ENCODE data around the gene TEKT1. TPM values are rescaled to one million over a fixed set of nuclear protein-coding genes. Genes with fewer than 3 reads are reported as not detected.

The TEKT1 gene
- total RNA-seq, 2 donors from 2014 or later = not detected

- Mint-ChIP-seq H3K4me1 (no peaks in the 10 kb centered on the region), H3K9me3 (no peaks in the 10 kb centered on the region), H3K27me3 (ENCODE audit: insufficient read depth) (peaks cover 81% of the 10 kb centered on the region), H3K36me3 (ENCODE audit: low read depth) (no peaks in the 10 kb centered on the region), H3K27ac (no peak overlapping the region), H3K4me3 (no peak overlapping the region)
- Histone ChIP-seq H3K4me3 (ENCODE audit: low read length) (no peak overlapping the region), H3K27ac (ENCODE audit: low read depth, low read length) (no peak overlapping the region), H3K36me3 (ENCODE audit: control insufficient read depth, insufficient read depth, low read length) (no peaks in the 10 kb centered on the region), H3K27me3 (ENCODE audit: control insufficient read depth, insufficient read depth, low read length, poor library complexity, severe bottlenecking) (peaks cover 66% of the 10 kb centered on the region), H3K9me3 (ENCODE audit: control insufficient read depth, low read length) (no peaks in the 10 kb centered on the region), H3K4me1 (ENCODE audit: control insufficient read depth, insufficient read depth, low read length) (no peaks in the 10 kb centered on the region), H3K9ac (ENCODE audit: extremely low read depth, low read length, poor library complexity, severe bottlenecking) (no peak overlapping the region)
- no peak for DNase-seq
- WGBS, 2 experiments (ENCODE audit: insufficient coverage in 1 of 2, insufficient read length in 1 of 2) = 72 to 73% methylated on average over 6 to 10 of the region's 10 CpGs
- TF ChIP-seq CTCF (conservative IDR thresholded peaks at IDR 0.05) = no peak
These were observed 44.3 kb downstream of the TEKT1 start for GRCh38 chr17:6787081-6787693.

- WGBS, 2 experiments (ENCODE audit: insufficient coverage in 1 of 2, insufficient read length in 1 of 2) = 86 to 89% methylated on average over 8 of the region's 8 CpGs
- Mint-ChIP-seq H3K27me3 (ENCODE audit: insufficient read depth) (peaks cover 81% of the 10 kb centered on the region), H3K27ac (no peak overlapping the region), H3K9me3 (no peaks in the 10 kb centered on the region), H3K36me3 (ENCODE audit: low read depth) (no peaks in the 10 kb centered on the region), H3K4me1 (no peaks in the 10 kb centered on the region), H3K4me3 (no peak overlapping the region)
- Histone ChIP-seq H3K4me3 (ENCODE audit: low read length) (no peak overlapping the region), H3K9ac (ENCODE audit: extremely low read depth, low read length, poor library complexity, severe bottlenecking) (no peak overlapping the region), H3K4me1 (ENCODE audit: control insufficient read depth, insufficient read depth, low read length) (no peaks in the 10 kb centered on the region), H3K27ac (ENCODE audit: low read depth, low read length) (no peak overlapping the region), H3K36me3 (ENCODE audit: control insufficient read depth, insufficient read depth, low read length) (no peaks in the 10 kb centered on the region), H3K9me3 (ENCODE audit: control insufficient read depth, low read length) (no peaks in the 10 kb centered on the region), H3K27me3 (ENCODE audit: control insufficient read depth, insufficient read depth, low read length, poor library complexity, severe bottlenecking) (peaks cover 61% of the 10 kb centered on the region)
- no peak for DNase-seq
- no peak for TF ChIP-seq CTCF (conservative IDR thresholded peaks at IDR 0.05)
These were observed 44.9 kb downstream of the TEKT1 start for GRCh38 chr17:6786618-6787017.

- Mint-ChIP-seq H3K9me3 (no peaks in the 10 kb centered on the region), H3K27ac (no peak overlapping the region), H3K4me3 (no peak overlapping the region), H3K36me3 (ENCODE audit: low read depth) (no peaks in the 10 kb centered on the region), H3K4me1 (no peaks in the 10 kb centered on the region), H3K27me3 (ENCODE audit: insufficient read depth) (peaks cover 84% of the 10 kb centered on the region)
- TF ChIP-seq CTCF (conservative IDR thresholded peaks at IDR 0.05) = no peak
- DNase-seq = no peak
- H3K9me3 ChIP-seq (ENCODE audit: control insufficient read depth, low read length) = no peaks in the 10 kb centered on the region
- no peak overlapping the region for H3K9ac ChIP-seq (ENCODE audit: extremely low read depth, low read length, poor library complexity, severe bottlenecking)
- 100% methylated on average over 2 of the region's 4 CpGs; no CpG with 5 or more reads in 1 of the 2 experiments for whole genome bisulfite sequencing, 2 experiments (ENCODE audit: insufficient coverage in 1 of 2, insufficient read length in 1 of 2)
- H3K4me1 ChIP-seq (ENCODE audit: control insufficient read depth, insufficient read depth, low read length) = no peaks in the 10 kb centered on the region
- no peaks in the 10 kb centered on the region for H3K36me3 ChIP-seq (ENCODE audit: control insufficient read depth, insufficient read depth, low read length)
- H3K27me3 ChIP-seq (ENCODE audit: control insufficient read depth, insufficient read depth, low read length, poor library complexity, severe bottlenecking) = peaks cover 67% of the 10 kb centered on the region
- H3K27ac ChIP-seq (ENCODE audit: low read depth, low read length) = no peak overlapping the region
- no peak overlapping the region for H3K4me3 ChIP-seq (ENCODE audit: low read length)
These were observed 49.3 kb downstream of the TEKT1 start for GRCh38 chr17:6782244-6782643.

All from endodermal cell (in vitro differentiated cells).